ENCODE results near the gene CCL18. TPM values are rescaled to one million over a fixed set of nuclear protein-coding genes. Genes with fewer than 3 reads are reported as not detected.

CCL18 gene
- total RNA-seq, 6 experiments from 2014 or later, result 0.29 to 2.0 (median 0.64) TPM; not detected in 1

DNA sequence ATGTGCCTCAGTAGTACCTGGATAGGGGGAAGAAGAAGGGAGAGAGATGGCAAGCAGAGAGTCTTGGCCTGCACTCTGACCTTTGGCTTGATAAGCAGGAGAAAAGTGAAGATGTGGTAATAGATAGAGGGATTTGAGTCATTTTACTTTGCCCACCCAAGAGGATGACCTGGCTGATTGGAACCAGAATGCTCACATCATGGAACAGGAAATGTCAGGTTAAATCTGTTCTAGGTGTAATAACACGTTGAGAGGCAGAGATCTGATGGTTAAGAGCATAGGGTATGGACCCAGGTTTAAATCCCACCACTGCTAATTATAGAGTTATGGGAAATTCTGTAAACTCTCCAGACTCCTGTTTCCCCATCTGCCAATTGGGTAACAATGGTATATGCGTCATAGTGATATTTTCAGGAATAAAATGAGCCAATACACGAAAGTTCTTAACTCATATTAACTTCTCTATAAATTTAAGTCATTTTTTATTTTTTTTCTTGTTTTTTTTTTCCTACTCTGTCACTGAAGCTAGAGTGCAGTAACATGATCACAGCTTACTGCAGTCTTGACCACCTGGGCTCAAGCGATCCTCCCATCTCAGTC, 8.1 kb upstream of the CCL18 start:
- no peak overlapping the region for H3K4me3 ChIP-seq
- H3K4me1 ChIP-seq, result no peaks in the 10 kb centered on the region
- no peak for ATAC-seq
- no peaks in the 10 kb centered on the region for H3K36me3 ChIP-seq
- WGBS (ENCODE audit: insufficient coverage, low coverage, low lambda C conversion rate, missing lambda C conversion rate), result 76% methylated on average over 4 of the region's 4 CpGs
- H3K27me3 ChIP-seq, result no peaks in the 10 kb centered on the region
- intact Hi-C loops (cut with DNase I), result no loop called here
- H3K27ac ChIP-seq, result no peak overlapping the region
- no peaks in the 10 kb centered on the region for H3K9me3 ChIP-seq
- TF ChIP-seq POLR2A (IDR thresholded peaks at IDR 0.05), result no peak
- TF ChIP-seq, protein P1, sequence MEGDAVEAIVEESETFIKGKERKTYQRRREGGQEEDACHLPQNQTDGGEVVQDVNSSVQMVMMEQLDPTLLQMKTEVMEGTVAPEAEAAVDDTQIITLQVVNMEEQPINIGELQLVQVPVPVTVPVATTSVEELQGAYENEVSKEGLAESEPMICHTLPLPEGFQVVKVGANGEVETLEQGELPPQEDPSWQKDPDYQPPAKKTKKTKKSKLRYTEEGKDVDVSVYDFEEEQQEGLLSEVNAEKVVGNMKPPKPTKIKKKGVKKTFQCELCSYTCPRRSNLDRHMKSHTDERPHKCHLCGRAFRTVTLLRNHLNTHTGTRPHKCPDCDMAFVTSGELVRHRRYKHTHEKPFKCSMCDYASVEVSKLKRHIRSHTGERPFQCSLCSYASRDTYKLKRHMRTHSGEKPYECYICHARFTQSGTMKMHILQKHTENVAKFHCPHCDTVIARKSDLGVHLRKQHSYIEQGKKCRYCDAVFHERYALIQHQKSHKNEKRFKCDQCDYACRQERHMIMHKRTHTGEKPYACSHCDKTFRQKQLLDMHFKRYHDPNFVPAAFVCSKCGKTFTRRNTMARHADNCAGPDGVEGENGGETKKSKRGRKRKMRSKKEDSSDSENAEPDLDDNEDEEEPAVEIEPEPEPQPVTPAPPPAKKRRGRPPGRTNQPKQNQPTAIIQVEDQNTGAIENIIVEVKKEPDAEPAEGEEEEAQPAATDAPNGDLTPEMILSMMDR (IDR thresholded peaks at IDR 0.05), result no peak
- no peak for DNase-seq

DNA sequence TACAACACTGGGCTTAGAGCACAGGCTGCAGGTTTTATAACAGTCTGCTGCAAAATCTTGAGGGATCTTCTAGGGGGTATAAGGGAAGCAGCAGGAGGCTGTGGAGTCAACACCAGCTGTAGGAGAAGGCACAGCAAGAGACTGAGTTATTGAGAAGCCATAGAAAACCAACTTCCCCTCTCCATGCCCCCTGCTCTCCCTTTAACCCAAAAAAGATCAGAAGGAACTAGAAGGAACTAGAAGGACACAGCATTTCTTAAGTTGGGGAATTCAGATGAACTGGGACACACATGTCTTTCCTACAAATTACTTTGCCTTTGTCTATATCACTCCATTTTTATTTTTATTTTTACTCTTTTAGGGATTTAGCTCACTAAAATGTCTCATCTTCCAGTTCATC, 6.2 kb upstream of the CCL18 start:
- Histone ChIP-seq H3K27me3 (no peaks in the 10 kb centered on the region), H3K4me3 (no peak overlapping the region), H3K9me3 (no peaks in the 10 kb centered on the region), H3K27ac (no peak overlapping the region), H3K4me1 (no peaks in the 10 kb centered on the region), H3K36me3 (no peaks in the 10 kb centered on the region)
- peak in 1 of 4 donors; percentile 23 for ATAC-seq
- TF ChIP-seq POLR2A (IDR thresholded peaks at IDR 0.05), result no peak
- TF ChIP-seq, protein P1 (IDR thresholded peaks at IDR 0.05), result no peak
- intact Hi-C loops (cut with DNase I), result no loop called here
- DNase-seq, result no peak

DNA sequence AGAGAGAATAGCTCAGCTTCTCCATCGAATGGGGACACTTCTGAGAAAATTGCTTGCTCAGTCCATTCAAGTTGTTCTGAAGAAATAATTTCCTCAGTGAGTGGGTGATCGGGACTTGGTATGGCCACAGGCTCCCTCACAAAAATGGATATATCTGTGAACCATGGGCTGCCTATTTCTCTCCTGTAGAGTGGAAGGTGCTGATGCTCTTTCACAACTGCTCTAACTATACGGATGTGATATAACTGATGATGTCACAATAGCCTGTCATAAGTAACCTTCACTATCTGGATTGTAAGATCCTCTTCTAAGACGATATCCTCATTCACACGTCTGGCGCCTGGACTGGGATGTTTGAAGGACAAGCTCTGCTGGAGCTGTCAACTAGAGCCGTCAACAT, 4.7 kb upstream of the CCL18 start:
- 89% methylated on average over 5 of the region's 7 CpGs for WGBS (ENCODE audit: insufficient coverage, low coverage, low lambda C conversion rate, missing lambda C conversion rate)
- Histone ChIP-seq H3K4me1 (no peaks in the 10 kb centered on the region), H3K27ac (no peak overlapping the region), H3K36me3 (no peaks in the 10 kb centered on the region), H3K27me3 (no peaks in the 10 kb centered on the region), H3K4me3 (no peak overlapping the region), H3K9me3 (no peaks in the 10 kb centered on the region)
- ATAC-seq (no peak), DNase-seq (no peak)
- no peak for TF ChIP-seq POLR2A (IDR thresholded peaks at IDR 0.05)
- TF ChIP-seq, protein P1 (IDR thresholded peaks at IDR 0.05), result no peak
- intact Hi-C loops (cut with DNase I), result no loop called here

DNA sequence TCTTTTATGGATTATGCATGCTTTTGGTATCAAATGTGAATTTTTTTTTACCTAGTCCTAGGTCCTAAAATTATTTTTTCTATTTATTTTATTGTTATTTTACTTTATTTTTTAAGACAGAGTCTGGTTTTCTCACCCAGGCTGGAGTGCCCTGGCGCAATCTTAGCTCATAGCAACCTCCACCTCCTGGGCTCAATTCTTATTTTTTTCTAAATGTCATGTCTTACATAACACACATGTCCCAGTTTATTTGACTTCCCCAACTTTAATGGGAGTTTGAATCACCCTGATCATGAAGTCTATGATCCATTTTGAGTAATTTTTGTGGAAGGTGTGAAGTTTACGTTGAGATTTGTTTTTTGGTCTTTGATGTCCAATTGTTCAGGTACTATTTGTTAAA, 3.3 kb upstream of the CCL18 start:
- TF ChIP-seq, protein P1 (IDR thresholded peaks at IDR 0.05), result no peak
- no peak for TF ChIP-seq POLR2A (IDR thresholded peaks at IDR 0.05)
- no peak for ATAC-seq
- intact Hi-C loops (cut with DNase I), result loop anchor here in 1 of 2 donors (10.0 kb wide), 1 partner anchor 46 kb away; the partner anchor contains the start of gene CCL23
- WGBS (ENCODE audit: insufficient coverage, low coverage, low lambda C conversion rate, missing lambda C conversion rate), result 89% methylated on average over 2 of the region's 2 CpGs
- Histone ChIP-seq H3K4me1 (no peaks in the 10 kb centered on the region), H3K36me3 (no peaks in the 10 kb centered on the region), H3K27ac (no peak overlapping the region), H3K27me3 (no peaks in the 10 kb centered on the region), H3K9me3 (no peaks in the 10 kb centered on the region), H3K4me3 (no peak overlapping the region)
- no peak for DNase-seq
